Measurements from ENCODE around the gene RTL5.

Gene RTL5

GRCh38 chrX:72123471-72124185 is 8.1 kb downstream of the RTL5 start:
- no peaks in the 10 kb centered on the region for H3K9me3 ChIP-seq
- peak overlapping the region; percentile 25; the same call in 1 of the 2 replicates for H3K9ac ChIP-seq
- TF ChIP-seq Cebpa-rat (IDR thresholded peaks at IDR 0.05): no peak
- H3K27ac ChIP-seq: 0 out of 2 replicates have a peak overlapping the region, but pooled peaks have one; percentile 47
- peak overlapping the region; percentile 79 for H3K4me2 ChIP-seq
- peaks cover 55% of the 10 kb centered on the region for H3K4me1 ChIP-seq
- peaks cover 6% of the 10 kb centered on the region; the same call in 1 of the 2 replicates for H4K20me1 ChIP-seq
- peaks cover 34% of the 10 kb centered on the region for H3K27me3 ChIP-seq
- H3K4me3 ChIP-seq: no peak overlapping the region
- H3K36me3 ChIP-seq: no peaks in the 10 kb centered on the region

GRCh38 chrX:72122621-72123337 is 8.9 kb downstream of the RTL5 start:
- Histone ChIP-seq H3K27ac (no peak overlapping the region), H3K4me3 (no peak overlapping the region), H3K36me3 (no peaks in the 10 kb centered on the region), H3K9me3 (no peaks in the 10 kb centered on the region), H3K4me1 (peaks cover 55% of the 10 kb centered on the region), H3K27me3 (peaks cover 26% of the 10 kb centered on the region), H4K20me1 (peaks cover 6% of the 10 kb centered on the region; the same call in 1 of the 2 replicates), H3K9ac (no peak overlapping the region), H3K4me2 (peak overlapping the region; percentile 79)
- no peak for TF ChIP-seq Cebpa-rat (IDR thresholded peaks at IDR 0.05)

- TF ChIP-seq Cebpa-rat (IDR thresholded peaks at IDR 0.05): no peak
- Histone ChIP-seq H3K4me1 (peaks cover 55% of the 10 kb centered on the region), H3K27me3 (peaks cover 20% of the 10 kb centered on the region), H3K36me3 (no peaks in the 10 kb centered on the region), H3K9me3 (no peaks in the 10 kb centered on the region), H4K20me1 (peaks cover 6% of the 10 kb centered on the region; the same call in 1 of the 2 replicates), H3K9ac (no peak overlapping the region), H3K27ac (no peak overlapping the region), H3K4me2 (peak overlapping the region; percentile 21), H3K4me3 (no peak overlapping the region)
Observed at GRCh38 chrX:72121383-72121782, 10.3 kb downstream of the RTL5 start.

GRCh38 chrX:72120837-72121236 is 10.9 kb downstream of the RTL5 start:
- Histone ChIP-seq H3K4me2 (peak overlapping the region; percentile 21), H3K9me3 (no peaks in the 10 kb centered on the region), H3K27ac (no peak overlapping the region), H3K4me1 (peaks cover 50% of the 10 kb centered on the region), H3K4me3 (no peak overlapping the region), H3K9ac (no peak overlapping the region), H3K36me3 (no peaks in the 10 kb centered on the region), H3K27me3 (peaks cover 20% of the 10 kb centered on the region), H4K20me1 (peaks cover 6% of the 10 kb centered on the region; the same call in 1 of the 2 replicates)
- TF ChIP-seq Cebpa-rat (IDR thresholded peaks at IDR 0.05): no peak

GRCh38 chrX:72117636-72118210 is 14.0 kb downstream of the RTL5 start:
- H3K4me2 ChIP-seq: no peak overlapping the region
- H3K36me3 ChIP-seq: no peaks in the 10 kb centered on the region
- peaks cover 32% of the 10 kb centered on the region for H3K27me3 ChIP-seq
- no peak overlapping the region for H3K9ac ChIP-seq
- H3K4me1 ChIP-seq: peaks cover 19% of the 10 kb centered on the region
- no peak overlapping the region for H3K4me3 ChIP-seq
- TF ChIP-seq Cebpa-rat (IDR thresholded peaks at IDR 0.05): no peak
- H4K20me1 ChIP-seq: no peaks in the 10 kb centered on the region; the same call in 1 of the 2 replicates
- no peak overlapping the region for H3K27ac ChIP-seq
- no peaks in the 10 kb centered on the region for H3K9me3 ChIP-seq

GRCh38 chrX:72115380-72115779 is 16.3 kb downstream of the RTL5 start:
- no peak for TF ChIP-seq Cebpa-rat (IDR thresholded peaks at IDR 0.05)
- Histone ChIP-seq H3K4me1 (no peaks in the 10 kb centered on the region), H3K36me3 (no peaks in the 10 kb centered on the region), H3K27me3 (peaks cover 52% of the 10 kb centered on the region), H3K9ac (no peak overlapping the region), H3K9me3 (no peaks in the 10 kb centered on the region), H3K27ac (no peak overlapping the region), H4K20me1 (no peaks in the 10 kb centered on the region; the same call in 1 of the 2 replicates), H3K4me2 (no peak overlapping the region), H3K4me3 (no peak overlapping the region)

GRCh38 chrX:72114807-72115206 is 16.9 kb downstream of the RTL5 start:
- no peak overlapping the region for H3K4me2 ChIP-seq
- no peaks in the 10 kb centered on the region for H3K36me3 ChIP-seq
- peaks cover 58% of the 10 kb centered on the region for H3K27me3 ChIP-seq
- TF ChIP-seq Cebpa-rat (IDR thresholded peaks at IDR 0.05): no peak
- H3K27ac ChIP-seq: no peak overlapping the region
- H3K4me1 ChIP-seq: no peaks in the 10 kb centered on the region
- H3K9ac ChIP-seq: no peak overlapping the region
- H4K20me1 ChIP-seq: no peaks in the 10 kb centered on the region; the same call in 1 of the 2 replicates
- no peaks in the 10 kb centered on the region for H3K9me3 ChIP-seq
- no peak overlapping the region for H3K4me3 ChIP-seq

GRCh38 chrX:72114306-72114705 is 17.4 kb downstream of the RTL5 start:
- no peak overlapping the region for H3K9ac ChIP-seq
- no peaks in the 10 kb centered on the region for H3K4me1 ChIP-seq
- H3K27ac ChIP-seq: no peak overlapping the region
- no peaks in the 10 kb centered on the region for H3K9me3 ChIP-seq
- no peak overlapping the region for H3K4me2 ChIP-seq
- H3K36me3 ChIP-seq: no peaks in the 10 kb centered on the region
- no peaks in the 10 kb centered on the region; the same call in 1 of the 2 replicates for H4K20me1 ChIP-seq
- peaks cover 63% of the 10 kb centered on the region for H3K27me3 ChIP-seq
- TF ChIP-seq Cebpa-rat (IDR thresholded peaks at IDR 0.05): no peak
- H3K4me3 ChIP-seq: no peak overlapping the region

GRCh38 chrX:72113461-72113860 is 18.3 kb downstream of the RTL5 start:
- Histone ChIP-seq H3K27me3 (peaks cover 71% of the 10 kb centered on the region), H4K20me1 (no peaks in the 10 kb centered on the region; the same call in 1 of the 2 replicates), H3K4me1 (no peaks in the 10 kb centered on the region), H3K4me3 (no peak overlapping the region), H3K4me2 (no peak overlapping the region), H3K9me3 (no peaks in the 10 kb centered on the region), H3K36me3 (no peaks in the 10 kb centered on the region), H3K9ac (no peak overlapping the region), H3K27ac (no peak overlapping the region)
- TF ChIP-seq Cebpa-rat (IDR thresholded peaks at IDR 0.05): no peak

Data from BLaER1 (cell line).